HepG2 (cell line): ENCODE data around the gene THRB. TPM values are rescaled to one million over a fixed set of nuclear protein-coding genes. Genes with fewer than 3 reads are reported as not detected.

Experiments
- ATAC-seq: fragments of 200-7000 bp; cut with Tn5 transposase; 3 replicates; pipeline ENCODE4 v1.9.1; 2020; ENCODE audit warnings: mild to moderate bottlenecking, moderate library complexity
- BruUV-seq: library from RNA; stranded (reverse); fragments of 400-500 nt; replicated peaks from 2 replicates; lab custom pipeline; 2021; lab: Mats Ljungman, UMichigan
- CTCF ChIA-PET: fragments of 300-600 bp; formaldehyde crosslinking; extraction: SDS; loops from one replicate; lab custom pipeline; 2021; ENCODE audit warnings: low total read pairs, inconsistent platforms, low intra/inter-chr PET ratio; lab: Yijun Ruan, JAX
- POLR2A ChIA-PET: fragments of 350-600 bp; sonication (Branson Sonifier 250); formaldehyde crosslinking; loops from one replicate; lab custom pipeline; 2020; ENCODE audit warnings: antibody characterized with exemption, inconsistent platforms; lab: Yijun Ruan, JAX
- DNase-seq: peaks from one replicate; pipeline ENCODE4 v3.0.0-alpha.2; 2015; ENCODE audit warnings: low spot score
- FAIRE-seq: peaks from 3 replicates; lab custom pipeline; 2011; peaks lifted over from hg19 to GRCh38; lab: Jason Lieb, UNC
- H2AFZ ChIP-seq: one replicate; pipeline ENCODE4 v1.6.1; 2011; ENCODE audit warnings: low read length, inconsistent platforms
- H3K27ac ChIP-seq: fragments of 300-600 bp; 3 replicates; pipeline ENCODE4 v1.8.0; 2011; ENCODE audit warnings: mixed run types, mild to moderate bottlenecking, mixed read lengths, low read length, inconsistent platforms; ENCODE audit not compliant: insufficient read depth; ENCODE audit errors: extremely low read length
- H3K27me3 ChIP-seq, 2 experiments: fragments of 200-600 bp in 1 of 2; 2 replicates in 1 of 2; 3 replicates in 1 of 2; pipeline versions ENCODE4 v1.6.0 to v1.8.0; 2011; ENCODE audit warnings: low read length in 2 of 2, mild to moderate bottlenecking in 2 of 2, moderate library complexity in 2 of 2, inconsistent platforms in 1 of 2; ENCODE audit not compliant: insufficient read depth in 2 of 2, control insufficient read depth in 1 of 2
- H3K36me3 ChIP-seq, 2 experiments: fragments of 200-600 bp in 1 of 2; replicated peaks in 1 of 2; 2 replicates in 1 of 2; 3 replicates in 1 of 2; pipeline versions ENCODE4 v1.5.1 to v1.8.0; 2011; ENCODE audit warnings: low read length in 2 of 2, inconsistent platforms in 1 of 2; ENCODE audit not compliant: insufficient read depth in 2 of 2, control insufficient read depth in 1 of 2
- H3K4me1 ChIP-seq: 2 replicates; pipeline ENCODE4 v1.5.1; 2012; ENCODE audit warnings: low read length, inconsistent platforms; ENCODE audit not compliant: insufficient read depth
- H3K4me2 ChIP-seq: 2 replicates; pipeline ENCODE4 v1.6.0; 2011; ENCODE audit warnings: low read depth, low read length, inconsistent platforms
- H3K4me3 ChIP-seq, 3 experiments: fragments of 200-600 bp in 1 of 3; sonication (generic), shearing (Covaris generic) in 1 of 3; replicated peaks in 1 of 3; 2 replicates each; pipeline ENCODE4 v1.5.1; 2011 to 2016; ENCODE audit warnings: low read length in 3 of 3, inconsistent platforms in 2 of 3, low read depth in 2 of 3, mild to moderate bottlenecking in 2 of 3, control low read depth in 1 of 3, mixed read lengths in 1 of 3; ENCODE audit not compliant: insufficient read depth in 1 of 3
- H3K79me2 ChIP-seq: one replicate; pipeline ENCODE4 v1.6.1; 2011; ENCODE audit warnings: low read length, inconsistent platforms; ENCODE audit not compliant: insufficient read depth
- H3K9ac ChIP-seq: 2 replicates; pipeline ENCODE4 v1.6.0; 2011; ENCODE audit warnings: mild to moderate bottlenecking, low read depth, low read length, inconsistent platforms; ENCODE audit not compliant: insufficient read depth
- H3K9me3 ChIP-seq: 2 replicates; pipeline ENCODE4 v1.5.1; 2012; ENCODE audit warnings: mild to moderate bottlenecking, low read length
- H4K20me1 ChIP-seq: 2 replicates; pipeline ENCODE4 v1.6.0; 2011; ENCODE audit warnings: inconsistent platforms, mild to moderate bottlenecking, low read length, moderate library complexity; ENCODE audit not compliant: insufficient read depth
- HNRNPUL1 ChIP-seq: fragments of 200-400 bp; formaldehyde crosslinking; IDR thresholded peaks from 2 replicates; pipeline ENCODE4 v1.6.1; 2017; ENCODE audit warnings: low read depth, mild to moderate bottlenecking, low read length, moderate library complexity
- MIER3 ChIP-seq: IDR thresholded peaks from 2 replicates; pipeline ENCODE4 v1.6.1; 2016; ENCODE audit warnings: missing compliant biosample characterization, borderline replicate concordance
- NFYB ChIP-seq: sonication (generic); formaldehyde crosslinking; IDR thresholded peaks from 2 replicates; pipeline ENCODE4 v1.4.0; 2020; ENCODE audit warnings: missing genetic modification reagents
- NPAS2 ChIP-seq: sonication (generic); formaldehyde crosslinking; IDR thresholded peaks from 2 replicates; pipeline ENCODE4 v1.8.0; 2022; ENCODE audit warnings: mild to moderate bottlenecking, missing genetic modification reagents, borderline replicate concordance
- RAD51 ChIP-seq: fragments of 450-650 bp; IDR thresholded peaks from 2 replicates; pipeline ENCODE4 v1.6.1; 2016; ENCODE audit warnings: borderline replicate concordance
- SNAI1 ChIP-seq: sonication (generic); formaldehyde crosslinking; IDR thresholded peaks from 2 replicates; pipeline ENCODE4 v1.5.0; 2020; ENCODE audit warnings: mild to moderate bottlenecking, missing genetic modification reagents, borderline replicate concordance
- ZGPAT ChIP-seq: IDR thresholded peaks from 2 replicates; pipeline ENCODE4 v1.6.1; 2016; ENCODE audit warnings: mild to moderate bottlenecking
- ZNF770 ChIP-seq: sonication (generic); formaldehyde crosslinking; IDR thresholded peaks from 2 replicates; pipeline ENCODE4 v1.5.0; 2020; ENCODE audit warnings: mild to moderate bottlenecking, missing genetic modification reagents
- WGBS: methylation state at CpG from one replicate; pipeline ENCODE4 v1.1.6; 2017; ENCODE audit warnings: low lambda C conversion rate; 5-methylcytosine and 5-hydroxymethylcytosine counted together
- in situ Hi-C: cut with HindIII; loops from 2 replicates; pipeline ENCODE4 v1.10.0; 2017; ENCODE audit warnings: low pct_unique_long_range_greater_than_20kb; ENCODE audit not compliant: extremely low pct_ligation_motif_present
- intact Hi-C: fragments of 100-400 bp; cut with micrococcal nuclease; formaldehyde crosslinking; loops from one replicate; pipeline ENCODE4 v1.10.0; 2022; ENCODE audit not compliant: unreplicated experiment
- polyA plus RNA-seq, 8 experiments: library from polyadenylated mRNA; depleted of rRNA in 3 of 8; stranded (reverse) in 7 of 8; unstranded in 1 of 8; fragments of >200 nt; fragmentation: Illumina TruSeq in 4 of 8; extraction: Trizol in 4 of 8; gene quantifications; 2 replicates each; pipeline versions ENCODE4 v1.2.1 to v1.2.3, GENCODE V29; 2011 to 2016; ENCODE audit warnings: low read depth in 4 of 8, missing spikeins in 1 of 8, mixed read lengths in 1 of 8; ENCODE audit not compliant: insufficient read depth in 1 of 8
- total RNA-seq, 5 experiments: library from RNA; depleted of rRNA; stranded (reverse); fragments of >200 nt; fragmentation: Illumina TruSeq; extraction: Trizol; gene quantifications; 2 replicates each; pipeline ENCODE4 v1.2.3, GENCODE V29; 2016; ENCODE audit warnings: low read depth in 1 of 5

The THRB gene
- total and polyA plus RNA-seq, 2 of the 13 experiments (the other 11 are each of a cell fraction or from before 2014, with no cell fraction given), result 4.7 to 22.7 TPM

GRCh38 chr3:24498796-24499195 lies 4.1 kb upstream of the THRB start (continued):
- TF ChIP-seq ZNF770 (CRISPR knock-in tag), result no peak

- TF ChIP-seq HNRNPUL1, result no peak
- no peak for TF ChIP-seq MIER3 (CRISPR knock-in tag)
- no peak for TF ChIP-seq RAD51
- TF ChIP-seq SNAI1 (CRISPR knock-in tag), result no peak
- no peak for TF ChIP-seq NPAS2 (CRISPR knock-in tag)
- no peak for TF ChIP-seq NFYB (CRISPR knock-in tag)
- no peak for TF ChIP-seq ZGPAT (CRISPR knock-in tag)
- Histone ChIP-seq H3K4me3 (no peak overlapping the region), H3K79me2 (peaks cover 5% of the 10 kb centered on the region), H3K4me1 (peaks cover 6% of the 10 kb centered on the region; the same call in 1 of the 2 replicates), H3K9me3 (no peaks in the 10 kb centered on the region), H2AFZ (no peak overlapping the region), H3K36me3 (no peaks in the 10 kb centered on the region), H3K27ac (no peak overlapping the region), H3K4me2 (no peak overlapping the region), H3K9ac (no peak overlapping the region), H3K27me3 (no peaks in the 10 kb centered on the region; a peak in 1 of 5 replicates), H4K20me1 (no peaks in the 10 kb centered on the region)
- DNase-seq, result no peak
- WGBS, result 88% methylated on average over 2 of the region's 2 CpGs
- ATAC-seq, result no peak
- no peak for FAIRE-seq
- intact Hi-C loops, result loop anchor here (5.0 kb wide), 1 partner anchor 431 kb away; no protein-coding TSS in a partner anchor
- ChIA-PET CTCF (no interaction called here), POLR2A (no interaction called here)
- no TSS peak for BruUV-seq
- in situ Hi-C loops, result loop anchor here (5.0 to 10.0 kb wide), 2 partner anchors 134 to 231 kb away; no protein-coding TSS in a partner anchor
Observed at GRCh38 chr3:24498391-24498790, 3.7 kb upstream of the THRB start.
